ENCODE measurements around the gene AKAP1.
A peak's percentile ranks its signal among the peaks of the same experiment; 100 is the strongest.

Gene AKAP1

DNA sequence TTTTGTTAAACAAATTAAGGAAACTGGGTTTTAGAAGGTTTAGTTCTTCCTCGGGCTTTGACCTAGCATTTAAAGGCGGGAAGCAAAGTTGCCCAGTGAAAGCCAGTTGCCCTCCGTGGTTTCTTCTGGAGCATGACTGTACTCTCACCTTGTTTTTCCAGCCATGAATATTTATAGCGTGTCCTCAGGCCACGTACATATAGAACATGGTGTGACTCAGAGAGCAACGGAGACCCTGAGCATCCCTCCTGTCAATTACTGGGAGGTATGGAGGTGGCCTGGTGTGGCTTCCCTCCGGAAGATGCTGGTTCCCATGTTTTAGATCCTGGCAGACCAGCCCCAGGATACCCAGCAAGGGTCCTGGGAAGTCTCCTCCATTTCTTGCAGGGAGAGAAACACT lies 48.4 kb downstream of the AKAP1 start:
- DNase-seq (ENCODE audit: low spot score): no peak

- no peak for DNase-seq (ENCODE audit: low spot score)
These were observed 50.2 kb downstream of the AKAP1 start for GRCh38 chr17:57135026-57135788.

DNA sequence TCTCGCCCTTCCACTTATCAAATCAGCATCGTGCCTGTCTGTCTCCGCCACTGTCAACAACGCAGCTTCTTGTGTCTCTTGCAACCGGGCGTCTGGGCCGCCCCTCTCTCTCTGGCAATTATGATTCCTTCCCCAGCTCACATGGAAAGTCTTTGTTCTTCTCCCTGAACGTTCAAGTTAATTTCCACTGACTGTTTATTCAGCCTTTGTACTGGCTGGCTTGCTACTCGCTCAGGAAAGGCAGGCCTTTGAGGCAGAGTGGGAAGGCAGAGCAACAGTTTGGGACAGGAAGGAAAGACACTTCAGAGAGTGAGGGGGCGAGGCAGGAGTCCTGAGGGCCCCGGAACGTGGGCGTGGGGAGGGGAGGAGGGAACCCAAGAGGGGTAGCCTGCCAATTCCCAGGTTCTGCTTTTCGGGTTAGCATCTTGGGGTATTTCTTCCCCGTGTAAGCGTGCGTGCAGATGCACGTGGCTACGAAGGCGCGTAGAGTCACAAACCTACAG lies 50.8 kb downstream of the AKAP1 start:
- peak; percentile 3 for DNase-seq (ENCODE audit: low spot score)

DNA sequence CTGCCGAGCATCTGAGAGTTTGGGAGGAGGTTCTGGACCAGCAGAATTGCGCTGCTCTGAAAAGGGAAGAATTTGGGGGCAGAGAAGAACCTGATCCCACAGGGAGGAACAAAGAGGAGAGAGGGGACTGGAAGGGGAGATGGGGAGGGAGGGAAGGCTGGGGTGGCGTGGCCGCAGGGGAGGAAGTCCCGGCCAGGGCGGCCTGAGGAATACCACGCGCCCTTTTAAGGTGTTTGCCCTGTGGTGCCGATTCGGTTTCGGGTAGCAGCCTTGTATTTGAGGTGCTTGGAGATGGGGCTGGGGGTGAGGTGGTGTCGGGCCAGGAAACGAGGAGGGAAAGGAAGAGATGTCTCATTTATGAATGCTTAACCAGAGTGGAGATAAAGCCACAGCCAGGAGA lies 51.3 kb downstream of the AKAP1 start:
- no peak for DNase-seq (ENCODE audit: low spot score)

DNA sequence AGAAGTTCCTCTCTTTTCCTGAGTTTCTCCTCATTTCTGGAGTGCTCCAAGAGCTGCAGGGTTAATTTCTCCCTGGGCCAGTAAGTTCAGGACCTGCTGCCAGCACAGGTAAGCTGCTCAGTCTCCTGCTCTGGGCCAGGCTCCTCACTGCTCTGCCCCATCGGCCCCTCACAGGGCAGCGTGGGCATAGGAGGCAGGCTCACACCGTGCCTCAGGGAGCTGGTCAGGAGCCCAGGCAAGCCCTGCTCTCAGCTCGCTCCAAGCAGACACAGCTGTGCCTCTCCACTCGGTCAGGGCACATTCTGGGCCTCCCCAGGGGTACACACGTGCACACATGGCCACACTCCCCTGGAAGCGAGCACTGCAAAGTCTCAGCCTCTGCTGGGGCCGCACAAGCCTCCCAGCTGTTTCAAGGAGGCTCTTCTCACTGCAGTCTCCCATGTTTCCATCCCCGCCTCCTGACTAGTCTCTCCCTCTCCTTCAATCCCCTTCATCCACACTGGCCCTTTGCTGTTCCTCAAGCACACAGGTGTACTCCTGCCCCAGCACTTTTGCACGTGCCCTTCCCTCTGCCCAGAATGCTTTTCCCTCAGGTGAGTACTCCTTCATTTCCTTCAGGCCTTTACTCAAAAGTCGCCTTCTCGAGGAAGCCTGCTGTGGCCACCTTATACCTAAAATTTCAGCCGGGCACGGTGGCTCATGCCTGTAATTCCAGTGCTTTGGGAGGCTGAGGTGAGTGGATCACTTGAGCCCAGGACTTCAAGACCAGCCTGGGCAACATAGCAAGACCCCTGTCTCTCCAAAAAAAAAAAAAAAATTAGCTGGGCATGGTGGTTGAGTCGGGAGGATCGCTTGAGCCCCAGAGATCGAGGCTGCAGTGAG lies 53.2 kb downstream of the AKAP1 start:
- no peak for DNase-seq (ENCODE audit: low spot score)

GRCh38 chr17:57138956-57139576 lies 54.0 kb downstream of the AKAP1 start:
- DNase-seq (ENCODE audit: low spot score): no peak

GRCh38 chr17:57140316-57140715 lies 55.3 kb downstream of the AKAP1 start:
- DNase-seq (ENCODE audit: low spot score): no peak

GRCh38 chr17:57142925-57143324 lies 57.9 kb downstream of the AKAP1 start:
- no peak for DNase-seq (ENCODE audit: low spot score)

GRCh38 chr17:57143361-57143760 lies 58.3 kb downstream of the AKAP1 start:
- no peak for DNase-seq (ENCODE audit: low spot score)

DNA sequence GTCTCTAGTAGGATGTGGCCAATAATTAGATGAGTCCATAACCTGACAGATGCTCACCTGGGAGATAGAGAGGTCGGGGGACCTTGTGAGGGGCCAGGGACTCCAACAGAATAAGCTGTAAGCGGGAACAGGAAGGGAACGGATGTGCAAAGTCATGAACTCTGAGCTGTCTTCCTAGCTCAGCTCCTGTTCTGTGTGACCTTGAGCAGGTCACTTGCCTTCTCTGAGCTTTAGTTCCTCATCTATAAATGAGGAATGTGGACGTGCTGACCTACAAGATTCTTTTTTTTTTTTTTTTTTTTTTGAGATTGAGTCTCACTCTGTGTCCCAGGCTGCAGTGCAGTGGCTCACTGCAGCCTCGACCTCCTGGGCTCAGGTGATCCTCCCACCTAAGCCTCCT lies 58.9 kb downstream of the AKAP1 start:
- DNase-seq (ENCODE audit: low spot score): no peak

GRCh38 chr17:57144567-57144966 lies 59.5 kb downstream of the AKAP1 start:
- no peak for DNase-seq (ENCODE audit: low spot score)

DNA sequence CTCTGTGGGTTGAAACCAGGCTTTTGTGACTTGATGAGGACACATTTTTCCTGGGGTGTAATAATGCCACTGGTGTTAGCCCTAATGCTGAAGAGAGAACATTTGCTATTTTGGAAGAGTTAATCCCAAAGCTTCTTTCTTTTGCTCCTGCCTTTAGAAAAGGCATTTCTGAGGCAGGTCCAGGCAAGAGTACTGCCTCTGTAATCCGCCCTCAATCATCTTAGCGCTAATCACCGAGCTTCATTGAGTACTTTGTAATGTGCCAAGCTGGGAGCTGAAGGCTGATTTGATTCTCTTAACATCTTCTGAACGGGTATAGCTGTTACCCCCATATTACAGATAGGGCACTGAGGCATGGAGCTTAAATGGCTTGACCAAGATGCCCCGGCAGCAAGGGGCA lies 60.3 kb downstream of the AKAP1 start:
- no peak for DNase-seq (ENCODE audit: low spot score)

DNA sequence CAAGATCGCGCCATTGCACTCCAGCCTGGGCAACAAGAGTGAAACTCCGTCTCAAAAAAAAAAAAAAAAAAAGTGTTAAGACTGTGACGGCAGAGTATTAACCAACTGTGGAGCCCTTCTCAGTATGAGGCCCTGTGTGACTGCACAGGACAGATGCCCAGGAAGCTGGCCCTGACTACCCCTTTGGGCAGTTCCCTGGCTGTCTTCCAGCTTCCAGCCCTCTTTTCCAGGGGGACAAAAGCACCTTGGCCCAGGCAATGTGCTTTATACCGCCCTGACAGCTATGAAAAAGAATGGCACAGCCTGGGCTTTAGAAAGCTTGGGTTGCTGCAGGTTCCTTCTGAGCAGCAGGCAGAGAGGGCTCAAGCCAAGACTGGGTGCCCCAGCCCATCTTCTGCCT lies 61.2 kb downstream of the AKAP1 start:
- no peak for DNase-seq (ENCODE audit: low spot score)

DNA sequence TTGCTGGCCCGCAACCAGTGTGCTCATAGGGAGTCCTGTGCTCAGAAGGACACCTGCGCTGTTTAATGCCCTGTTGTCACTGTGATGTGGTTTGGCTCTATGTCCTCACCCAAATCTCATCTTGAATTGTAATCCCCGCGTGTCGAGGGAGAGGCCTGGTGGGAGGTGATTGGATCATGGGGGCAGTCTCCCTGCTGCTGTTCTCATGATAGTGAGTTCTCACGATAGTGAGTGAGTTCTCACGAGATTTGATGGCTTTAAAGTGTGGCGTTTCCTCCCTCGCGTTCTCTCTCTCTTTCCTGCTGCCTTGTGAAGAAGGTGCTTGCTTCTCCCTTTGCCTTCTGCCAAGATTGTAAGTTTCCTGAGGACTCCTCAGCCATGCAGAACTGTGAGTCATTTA lies 66.8 kb downstream of the AKAP1 start:
- DNase-seq (ENCODE audit: low spot score): no peak

- no peak for DNase-seq (ENCODE audit: low spot score)
These were observed 68.0 kb downstream of the AKAP1 start for GRCh38 chr17:57152967-57153528.

- no peak for DNase-seq (ENCODE audit: low spot score)
These were observed 69.9 kb downstream of the AKAP1 start for GRCh38 chr17:57154921-57155320.

DNA sequence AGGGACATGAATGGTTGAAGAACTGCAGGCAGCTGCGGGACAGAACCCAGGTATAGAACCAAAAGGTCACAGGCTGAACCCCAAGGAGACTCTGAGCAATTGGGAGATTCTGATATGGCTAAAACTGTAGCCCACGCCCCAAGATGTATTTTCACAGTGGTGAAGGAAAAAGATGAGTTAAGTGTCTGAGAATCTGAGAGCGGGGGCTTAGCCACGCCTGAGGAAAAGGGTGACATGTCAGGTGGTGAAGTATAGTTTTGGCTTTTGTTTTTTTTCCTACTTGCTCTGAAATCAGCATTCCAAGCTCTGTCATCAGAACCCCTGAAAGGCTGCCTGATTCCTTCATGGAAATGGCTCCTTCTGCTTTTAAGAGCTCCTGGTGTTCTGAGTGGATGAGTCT lies 73.3 kb downstream of the AKAP1 start:
- DNase-seq (ENCODE audit: low spot score): no peak

- no peak for DNase-seq (ENCODE audit: low spot score)
These were observed 73.7 kb downstream of the AKAP1 start for GRCh38 chr17:57158795-57159194.

GRCh38 chr17:57160624-57161023 lies 75.6 kb downstream of the AKAP1 start:
- no peak for DNase-seq (ENCODE audit: low spot score)

DNA sequence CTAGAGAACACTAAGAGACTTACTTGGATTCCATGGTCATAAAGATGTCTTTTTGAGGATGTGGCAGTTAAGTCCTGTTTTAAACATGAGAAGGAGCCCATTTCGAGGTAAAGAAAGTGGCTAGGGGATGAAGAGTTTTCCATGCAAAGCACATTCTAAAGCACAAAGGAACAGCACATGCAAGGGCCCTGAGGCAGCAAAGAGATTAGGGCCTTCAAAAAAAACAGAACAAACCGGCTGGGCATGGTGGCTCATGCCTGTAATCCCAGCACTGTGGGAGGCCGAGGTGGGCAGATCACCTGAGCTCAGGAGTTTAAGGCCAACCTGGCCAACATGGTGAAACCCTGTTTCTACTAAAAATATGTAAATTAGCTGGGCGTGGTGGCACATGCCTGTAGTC lies 79.8 kb downstream of the AKAP1 start:
- no peak for DNase-seq (ENCODE audit: low spot score)

GRCh38 chr17:57165754-57166153 lies 80.7 kb downstream of the AKAP1 start:
- DNase-seq (ENCODE audit: low spot score): no peak

DNA sequence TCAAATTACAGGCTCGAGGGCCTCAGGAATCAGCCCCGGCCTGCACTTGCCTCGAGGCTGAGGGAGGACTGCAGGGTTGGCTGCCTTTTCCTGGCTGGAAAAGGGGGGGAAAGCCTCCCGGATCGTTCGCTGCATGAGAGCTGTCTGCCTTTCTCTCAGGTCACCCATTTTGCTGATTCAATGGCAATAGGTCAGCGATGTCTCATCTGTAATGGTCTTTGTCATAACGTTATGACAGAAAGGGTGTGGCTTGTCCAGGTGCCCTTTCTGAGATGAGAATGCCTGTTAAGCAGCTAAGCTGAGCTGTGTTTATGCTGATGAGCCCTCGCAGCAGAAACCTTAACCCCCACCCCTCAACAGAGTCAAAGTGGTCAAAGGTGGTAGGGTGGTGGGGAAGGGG lies 81.8 kb downstream of the AKAP1 start:
- DNase-seq (ENCODE audit: low spot score): no peak
